Measurements from ENCODE around the gene ZNF740.

ZNF740 gene

DNA sequence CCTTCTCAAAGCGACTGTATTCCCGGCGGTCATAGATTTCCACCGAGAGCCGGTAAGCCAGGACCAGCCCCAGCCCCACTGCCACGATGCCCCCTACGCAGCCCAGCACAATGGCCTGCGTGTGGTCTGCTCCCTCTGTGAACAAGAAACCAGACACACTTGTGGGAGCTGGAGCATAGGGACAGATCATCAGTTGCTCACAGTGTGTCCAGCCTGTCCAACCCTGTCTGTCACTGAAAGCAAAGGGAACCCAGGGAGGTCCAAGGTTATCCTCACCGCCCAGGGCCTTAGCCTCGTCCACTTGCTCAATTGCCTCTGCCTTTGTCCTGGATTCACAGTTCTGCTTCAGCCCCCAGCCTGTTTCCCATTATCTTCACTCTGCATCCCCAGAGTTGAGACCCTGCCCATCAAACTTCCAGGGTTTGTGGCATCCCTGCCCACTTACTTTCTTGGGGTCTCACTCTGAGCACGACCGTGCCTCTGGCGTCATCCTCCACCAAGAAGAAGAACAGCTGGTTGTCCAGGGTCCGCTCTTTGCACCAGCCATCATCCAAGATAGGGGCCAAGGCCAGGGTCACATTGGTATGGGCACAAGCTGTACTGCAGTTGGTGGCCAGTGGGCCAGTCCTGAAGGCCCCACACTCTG is 11.5 kb downstream of the ZNF740 start:
- Histone ChIP-seq H3K79me2 (ENCODE audit: insufficient read depth, low read length) (no peaks in the 10 kb centered on the region), H3F3A (ENCODE audit: insufficient read depth, low read length) (no peaks in the 10 kb centered on the region; the same call in 1 of the 2 replicates), H3K9ac (ENCODE audit: low read length) (no peak overlapping the region), H3K4me3 (ENCODE audit: low read depth, low read length, poor library complexity, severe bottlenecking) (no peak overlapping the region), H4K20me1 (ENCODE audit: insufficient read depth, low read length) (no peaks in the 10 kb centered on the region), H3K27me3 (ENCODE audit: insufficient read depth, low read length) (no peaks in the 10 kb centered on the region), H3K4me1 (ENCODE audit: insufficient read depth, low read length, severe bottlenecking) (peaks cover 12% of the 10 kb centered on the region), H2AFZ (ENCODE audit: low read length) (no peak overlapping the region), H3K27ac (ENCODE audit: low read depth, low read length, poor library complexity, severe bottlenecking) (no peak overlapping the region), H3K9me3 (ENCODE audit: low read length) (no peaks in the 10 kb centered on the region), H3K4me2 (ENCODE audit: low read length) (no peak overlapping the region), H3K9me2 (ENCODE audit: low read depth, low read length) (no peaks in the 10 kb centered on the region), H3K36me3 (ENCODE audit: insufficient read depth, low read length) (peaks cover 39% of the 10 kb centered on the region)
- TF ChIP-seq CTCF (IDR thresholded peaks at IDR 0.05; ENCODE audit: low read length) (no peak), EZH2 (IDR thresholded peaks at IDR 0.05; ENCODE audit: borderline replicate concordance, low read length) (no peak)

GRCh38 chr12:53192531-53193021 is 12.1 kb downstream of the ZNF740 start:
- no peaks in the 10 kb centered on the region for H3K9me2 ChIP-seq (ENCODE audit: low read depth, low read length)
- TF ChIP-seq CTCF (IDR thresholded peaks at IDR 0.05; ENCODE audit: low read length), result no peak
- no peak for TF ChIP-seq EZH2 (IDR thresholded peaks at IDR 0.05; ENCODE audit: borderline replicate concordance, low read length)
- H3K27me3 ChIP-seq (ENCODE audit: insufficient read depth, low read length), result no peaks in the 10 kb centered on the region
- no peak overlapping the region for H3K4me3 ChIP-seq (ENCODE audit: low read depth, low read length, poor library complexity, severe bottlenecking)
- no peak overlapping the region for H3K9ac ChIP-seq (ENCODE audit: low read length)
- H3K79me2 ChIP-seq (ENCODE audit: insufficient read depth, low read length), result no peaks in the 10 kb centered on the region
- H3F3A ChIP-seq (ENCODE audit: insufficient read depth, low read length), result no peaks in the 10 kb centered on the region; the same call in 1 of the 2 replicates
- no peak overlapping the region for H3K4me2 ChIP-seq (ENCODE audit: low read length)
- no peaks in the 10 kb centered on the region for H3K9me3 ChIP-seq (ENCODE audit: low read length)
- H3K27ac ChIP-seq (ENCODE audit: low read depth, low read length, poor library complexity, severe bottlenecking), result no peak overlapping the region
- H3K36me3 ChIP-seq (ENCODE audit: insufficient read depth, low read length), result peaks cover 33% of the 10 kb centered on the region
- no peaks in the 10 kb centered on the region for H4K20me1 ChIP-seq (ENCODE audit: insufficient read depth, low read length)
- H2AFZ ChIP-seq (ENCODE audit: low read length), result no peak overlapping the region
- peaks cover 18% of the 10 kb centered on the region for H3K4me1 ChIP-seq (ENCODE audit: insufficient read depth, low read length, severe bottlenecking)

DNA sequence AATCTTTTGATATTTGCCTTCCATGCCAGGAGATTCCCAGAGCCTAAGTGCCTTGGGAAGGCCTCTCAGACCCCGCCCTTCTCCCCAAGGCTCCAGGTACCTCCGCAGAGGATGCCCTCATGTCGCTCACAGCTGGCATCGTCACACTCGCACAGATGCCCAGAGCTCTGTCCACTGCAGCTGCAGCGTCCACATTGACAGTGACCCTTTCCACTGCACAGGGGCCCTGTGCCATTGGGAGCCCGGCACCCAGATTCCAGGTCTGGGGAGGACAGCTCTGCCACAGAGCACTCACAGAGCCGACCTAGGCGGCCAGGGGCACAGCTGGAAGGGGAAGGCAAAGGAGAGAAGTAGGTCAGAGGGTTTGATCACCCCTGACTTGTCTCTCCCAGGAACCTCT is 12.5 kb downstream of the ZNF740 start:
- Histone ChIP-seq H3K27ac (ENCODE audit: low read depth, low read length, poor library complexity, severe bottlenecking) (no peak overlapping the region), H3K9me2 (ENCODE audit: low read depth, low read length) (no peaks in the 10 kb centered on the region), H3K9me3 (ENCODE audit: low read length) (no peaks in the 10 kb centered on the region), H3K9ac (ENCODE audit: low read length) (no peak overlapping the region), H3K27me3 (ENCODE audit: insufficient read depth, low read length) (no peaks in the 10 kb centered on the region), H3K79me2 (ENCODE audit: insufficient read depth, low read length) (no peaks in the 10 kb centered on the region), H3K4me3 (ENCODE audit: low read depth, low read length, poor library complexity, severe bottlenecking) (no peak overlapping the region), H3F3A (ENCODE audit: insufficient read depth, low read length) (no peaks in the 10 kb centered on the region; the same call in 1 of the 2 replicates), H3K36me3 (ENCODE audit: insufficient read depth, low read length) (peaks cover 28% of the 10 kb centered on the region; the same call in 1 of the 2 replicates), H2AFZ (ENCODE audit: low read length) (no peak overlapping the region), H3K4me2 (ENCODE audit: low read length) (no peak overlapping the region), H3K4me1 (ENCODE audit: insufficient read depth, low read length, severe bottlenecking) (peaks cover 22% of the 10 kb centered on the region), H4K20me1 (ENCODE audit: insufficient read depth, low read length) (no peaks in the 10 kb centered on the region)
- TF ChIP-seq EZH2 (IDR thresholded peaks at IDR 0.05; ENCODE audit: borderline replicate concordance, low read length) (no peak), CTCF (IDR thresholded peaks at IDR 0.05; ENCODE audit: low read length) (no peak)
